Neural crest cell (in vitro differentiated cells): ENCODE results near the gene ARHGAP22. TPM values are rescaled to one million over a fixed set of nuclear protein-coding genes. Genes with fewer than 3 reads are reported as not detected.

Source experiments
- DNase-seq: peaks from one replicate; pipeline ENCODE4 v3.0.0; 2021; ENCODE audit warnings: low read depth, mixed read lengths, low spot score
- H3K27ac Mint-ChIP-seq: one replicate; pipeline ENCODE4 v1.8.0; 2021; ENCODE audit warnings: mild to moderate bottlenecking, mixed read lengths; ENCODE audit not compliant: unreplicated experiment
- H3K27me3 Mint-ChIP-seq: 2 replicates; pipeline ENCODE4 v1.8.0; 2021; ENCODE audit warnings: low read depth, mild to moderate bottlenecking, mixed read lengths
- H3K36me3 Mint-ChIP-seq: 2 replicates; pipeline ENCODE4 v1.8.0; 2021; ENCODE audit warnings: low read depth, mild to moderate bottlenecking, mixed read lengths
- H3K4me1 Mint-ChIP-seq: 2 replicates; pipeline ENCODE4 v1.8.0; 2021; ENCODE audit warnings: mixed read lengths
- H3K4me3 Mint-ChIP-seq: one replicate; pipeline ENCODE4 v1.8.0; 2021; ENCODE audit warnings: mild to moderate bottlenecking, mixed read lengths
- H3K9me3 Mint-ChIP-seq: 2 replicates; pipeline ENCODE4 v1.8.0; 2021; ENCODE audit warnings: mixed read lengths
- CTCF ChIP-seq: fragments of 200-600 bp; sonication (generic); conservative IDR thresholded peaks from 2 replicates; pipeline ENCODE4 v1.5.0; 2021; ENCODE audit warnings: antibody characterized with exemption, mild to moderate bottlenecking
- total RNA-seq: library from RNA; stranded (reverse); gene quantifications from 2 replicates; pipeline ENCODE4 v1.2.1, GENCODE V29; 2021

ARHGAP22 gene
- total RNA-seq, 1 donor from 2014 or later, result 5.2 TPM

GRCh38 chr10:48573045-48573444, 31.8 kb downstream of the ARHGAP22 start:
- Mint-ChIP-seq H3K4me1 (peaks cover 1% of the 10 kb centered on the region), H3K27ac (no peak overlapping the region), H3K36me3 (no peaks in the 10 kb centered on the region), H3K27me3 (no peaks in the 10 kb centered on the region), H3K9me3 (no peaks in the 10 kb centered on the region), H3K4me3 (no peak overlapping the region)
- TF ChIP-seq CTCF, result no peak
- no peak for DNase-seq

GRCh38 chr10:48572414-48572813, 32.5 kb downstream of the ARHGAP22 start:
- Mint-ChIP-seq H3K4me1 (no peaks in the 10 kb centered on the region), H3K27me3 (no peaks in the 10 kb centered on the region), H3K36me3 (no peaks in the 10 kb centered on the region), H3K9me3 (no peaks in the 10 kb centered on the region), H3K27ac (peak overlapping the region; percentile 52), H3K4me3 (no peak overlapping the region)
- no peak for TF ChIP-seq CTCF
- DNase-seq, result no peak

- Mint-ChIP-seq H3K27ac (no peak overlapping the region), H3K9me3 (no peaks in the 10 kb centered on the region), H3K4me1 (peaks cover 3% of the 10 kb centered on the region), H3K27me3 (no peaks in the 10 kb centered on the region), H3K4me3 (no peak overlapping the region), H3K36me3 (no peaks in the 10 kb centered on the region)
- no peak for TF ChIP-seq CTCF
- DNase-seq, result no peak
Measured at GRCh38 chr10:48568546-48568945, 36.3 kb downstream of the ARHGAP22 start.

- DNase-seq, result no peak
- H3K4me3 Mint-ChIP-seq, result no peak overlapping the region
- peaks cover 3% of the 10 kb centered on the region for H3K4me1 Mint-ChIP-seq
- no peak overlapping the region for H3K27ac Mint-ChIP-seq
- TF ChIP-seq CTCF, result no peak
- H3K27me3 Mint-ChIP-seq, result no peaks in the 10 kb centered on the region
- H3K36me3 Mint-ChIP-seq, result no peaks in the 10 kb centered on the region
- H3K9me3 Mint-ChIP-seq, result no peaks in the 10 kb centered on the region
Measured at GRCh38 chr10:48568131-48568530, 36.7 kb downstream of the ARHGAP22 start.

GRCh38 chr10:48567346-48567745, 37.5 kb downstream of the ARHGAP22 start:
- Mint-ChIP-seq H3K36me3 (peaks cover 2% of the 10 kb centered on the region), H3K27ac (peak overlapping the region; percentile 43), H3K27me3 (no peaks in the 10 kb centered on the region), H3K4me1 (peaks cover 6% of the 10 kb centered on the region), H3K9me3 (peaks cover 2% of the 10 kb centered on the region), H3K4me3 (no peak overlapping the region)
- TF ChIP-seq CTCF, result no peak
- DNase-seq, result no peak
